ENCODE measurements around the gene PAIP1. TPM values are rescaled to one million over a fixed set of nuclear protein-coding genes. Genes with fewer than 3 reads are reported as not detected.
"Not testable (repeated sequence)": the region's sequence is repeated elsewhere in the genome, so short reads cannot be mapped to it uniquely, and the experiment has no call there.

The PAIP1 gene
- total RNA-seq, 6 experiments from 2014 or later, result 58.2 to 70.8 (median 67.1) TPM

GRCh38 chr5:43515678-43516048, 41.2 kb downstream of the PAIP1 start:
- no peaks in the 10 kb centered on the region for H3K9me3 Mint-ChIP-seq
- peak overlapping the region; percentile 99 for H3K27ac Mint-ChIP-seq
- no peak for DNase-seq
- peaks cover 10% of the 10 kb centered on the region; the same call in 1 of the 2 replicates for H3K36me3 Mint-ChIP-seq (ENCODE audit: low read depth)
- H3K4me3 Mint-ChIP-seq, result peak overlapping the region; percentile 94
- TF ChIP-seq CTCF (IDR thresholded peaks at IDR 0.05), result no peak
- H3K27me3 Mint-ChIP-seq (ENCODE audit: insufficient read depth), result no peaks in the 10 kb centered on the region
- peaks cover 23% of the 10 kb centered on the region for H3K4me1 Mint-ChIP-seq (ENCODE audit: low read depth)

- Mint-ChIP-seq H3K9me3 (no peaks in the 10 kb centered on the region), H3K4me3 (peak within 1 kb of the TSS; percentile 94), H3K27ac (peak within 1 kb of the TSS; percentile 99), H3K27me3 (ENCODE audit: insufficient read depth) (no peaks in the 10 kb centered on the region), H3K4me1 (ENCODE audit: low read depth) (peaks cover 23% of the 10 kb centered on the region), H3K36me3 (ENCODE audit: low read depth) (peaks cover 10% of the 10 kb centered on the region; the same call in 1 of the 2 replicates)
- TF ChIP-seq CTCF (IDR thresholded peaks at IDR 0.05), result 0 out of 2 replicates have a peak, but pooled peaks have one; percentile 8
- DNase-seq, result peak; percentile 95
These were observed 41.8 kb downstream of the PAIP1 start, which contains the start of gene C5orf34 for GRCh38 chr5:43514816-43515677. Gene C5orf34, minus strand, starts transcription at chr5:43515148. Its CDS starts 5,809 bp downstream, at chr5:43509339.

- Mint-ChIP-seq H3K36me3 (ENCODE audit: low read depth) (peaks cover 10% of the 10 kb centered on the region; the same call in 1 of the 2 replicates), H3K27ac (peak overlapping the region; percentile 99), H3K4me3 (peak overlapping the region; percentile 94), H3K27me3 (ENCODE audit: insufficient read depth) (no peaks in the 10 kb centered on the region), H3K9me3 (no peaks in the 10 kb centered on the region), H3K4me1 (ENCODE audit: low read depth) (peaks cover 23% of the 10 kb centered on the region)
- peak; percentile 76 for DNase-seq
- no peak for TF ChIP-seq CTCF (IDR thresholded peaks at IDR 0.05)
These were observed 42.4 kb downstream of the PAIP1 start for GRCh38 chr5:43514471-43514815.

- no peak for DNase-seq
- no peak for TF ChIP-seq CTCF (IDR thresholded peaks at IDR 0.05)
- H3K36me3 Mint-ChIP-seq (ENCODE audit: low read depth), result peaks cover 10% of the 10 kb centered on the region; the same call in 1 of the 2 replicates
These were observed 42.9 kb downstream of the PAIP1 start for GRCh38 chr5:43514025-43514424.

GRCh38 chr5:43511062-43511461, 45.8 kb downstream of the PAIP1 start:
- H3K36me3 Mint-ChIP-seq (ENCODE audit: low read depth); H3K9me3 Mint-ChIP-seq; H3K27me3 Mint-ChIP-seq (ENCODE audit: insufficient read depth); H3K4me3 Mint-ChIP-seq; H3K27ac Mint-ChIP-seq; DNase-seq: not testable (repeated sequence)
- peaks cover 23% of the 10 kb centered on the region for H3K4me1 Mint-ChIP-seq (ENCODE audit: low read depth)

More at GRCh38 chr5:43514025-43514424, 42.9 kb downstream of the PAIP1 start:
- Mint-ChIP-seq H3K4me3 (peak overlapping the region; percentile 94), H3K27me3 (ENCODE audit: insufficient read depth) (no peaks in the 10 kb centered on the region), H3K27ac (peak overlapping the region; percentile 99), H3K4me1 (ENCODE audit: low read depth) (peaks cover 23% of the 10 kb centered on the region), H3K9me3 (no peaks in the 10 kb centered on the region)

GRCh38 chr5:43498581-43498980, 58.3 kb downstream of the PAIP1 start:
- H3K4me1 Mint-ChIP-seq (ENCODE audit: low read depth), result no peaks in the 10 kb centered on the region
- H3K27me3 Mint-ChIP-seq (ENCODE audit: insufficient read depth), result no peaks in the 10 kb centered on the region; the same call in none of the 2 replicates
- no peak overlapping the region for H3K4me3 Mint-ChIP-seq
- no peak for TF ChIP-seq CTCF (IDR thresholded peaks at IDR 0.05)
- no peaks in the 10 kb centered on the region for H3K9me3 Mint-ChIP-seq
- H3K27ac Mint-ChIP-seq, result no peak overlapping the region
- H3K36me3 Mint-ChIP-seq (ENCODE audit: low read depth), result no peaks in the 10 kb centered on the region
- DNase-seq, result no peak
